A549 (cell line): Measurements from ENCODE around the gene RTN3. TPM values are rescaled to one million over a fixed set of nuclear protein-coding genes. Genes with fewer than 3 reads are reported as not detected.
A peak's percentile ranks its signal among the peaks of the same experiment; 100 is the strongest.

Experiments
- ATAC-seq, 2 experiments: fragments of 200-7000 bp in 1 of 2; fragments of >200 bp in 1 of 2; cut with Nextera tagmentation in 1 of 2; cut with Tn5 transposase in 1 of 2; 3 replicates each; pipeline versions ENCODE4 v1.8.0 to v1.9.1; 2018 to 2020; ENCODE audit warnings: mild to moderate bottlenecking in 1 of 2, moderate library complexity in 1 of 2
- CTCF ChIA-PET: fragments of 300-600 bp; sonication (Branson Sonifier 250); formaldehyde crosslinking; extraction: SDS; loops from one replicate; lab custom pipeline; 2021; ENCODE audit warnings: antibody characterized with exemption, inconsistent platforms; lab: Yijun Ruan, JAX
- POLR2A ChIA-PET: fragments of 350-600 bp; formaldehyde crosslinking; extraction: SDS; loops from one replicate; lab custom pipeline; 2021; ENCODE audit warnings: antibody characterized with exemption, inconsistent platforms; lab: Yijun Ruan, JAX
- DNase-seq, 2 experiments: peaks; one replicate each; pipeline versions ENCODE4 v3.0.0 to v3.0.0-alpha.2; 2011 to 2016; ENCODE audit warnings: low read depth in 1 of 2, low spot score in 1 of 2
- FAIRE-seq: peaks from 2 replicates; lab custom pipeline; 2011; peaks lifted over from hg19 to GRCh38; lab: Jason Lieb, UNC
- H3K27ac ChIP-seq, 2 experiments: fragments of >200 bp; sonication (Bioruptor Twin); formaldehyde crosslinking; 3 replicates each; pipeline ENCODE4 v1.5.1; 2016 to 2017
- H3K4me1 ChIP-seq: fragments of >200 bp; sonication (Bioruptor Twin); formaldehyde crosslinking; 3 replicates; pipeline ENCODE4 v1.6.1; 2016
- H3K4me2 ChIP-seq: fragments of >200 bp; sonication (Bioruptor Twin); formaldehyde crosslinking; 3 replicates; pipeline ENCODE4 v1.6.1; 2016
- H3K4me3 ChIP-seq: fragments of >200 bp; sonication (Bioruptor Twin); formaldehyde crosslinking; 3 replicates; pipeline ENCODE4 v1.5.1; 2016
- H3K9me3 ChIP-seq: fragments of >200 bp; sonication (Bioruptor Twin); formaldehyde crosslinking; 3 replicates; pipeline ENCODE4 v1.6.1; 2016
- BHLHE40 ChIP-seq: IDR thresholded peaks from 2 replicates; pipeline ENCODE4 v1.6.1; 2012; ENCODE audit warnings: low read depth, low read length, inconsistent platforms
- CEBPB ChIP-seq, 2 experiments: fragments of >200 bp in 1 of 2; sonication (Bioruptor Twin) in 1 of 2; formaldehyde crosslinking in 1 of 2; IDR thresholded peaks; 2 replicates each; pipeline ENCODE4 v1.6.1; 2012 to 2016
- CHD4 ChIP-seq: fragments of 200-600 bp; sonication (generic); IDR thresholded peaks from 2 replicates; pipeline ENCODE4 v1.6.1; 2016; ENCODE audit warnings: antibody characterized with exemption, mild to moderate bottlenecking, borderline replicate concordance
- EHF ChIP-seq: fragments of 250-450 bp; sonication (Bioruptor Pico); IDR thresholded peaks from 2 replicates; pipeline ENCODE4 v1.5.0; 2020; ENCODE audit warnings: mild to moderate bottlenecking
- ESRRA ChIP-seq: fragments of 150-350 bp; IDR thresholded peaks from 2 replicates; pipeline ENCODE4 v1.6.1; 2014; ENCODE audit warnings: mild to moderate bottlenecking, low read length, borderline replicate concordance
- FOSB ChIP-seq: fragments of 250-450 bp; sonication (Bioruptor Pico); IDR thresholded peaks from 2 replicates; pipeline ENCODE4 v1.5.0; 2020; ENCODE audit warnings: mild to moderate bottlenecking, moderate library complexity
- FOSL2 ChIP-seq, 2 experiments: fragments of 450-650 bp in 1 of 2; fragments of >200 bp in 1 of 2; sonication (Bioruptor Twin) in 1 of 2; formaldehyde crosslinking; IDR thresholded peaks; 2 replicates each; pipeline versions ENCODE4 v1.5.0 to v1.6.1; 2016 to 2020; ENCODE audit warnings: mild to moderate bottlenecking in 1 of 2, moderate library complexity in 1 of 2
- FOXS1 ChIP-seq: fragments of 250-450 bp; sonication (Bioruptor Pico); IDR thresholded peaks from 2 replicates; pipeline ENCODE4 v1.5.0; 2020; ENCODE audit warnings: mild to moderate bottlenecking, moderate library complexity
- HOXB5 ChIP-seq: fragments of 250-450 bp; sonication (Bioruptor Pico); IDR thresholded peaks from 2 replicates; pipeline ENCODE4 v1.5.0; 2020; ENCODE audit warnings: mild to moderate bottlenecking, moderate library complexity
- JUN ChIP-seq, 2 experiments: fragments of >200 bp; sonication (Bioruptor Twin); formaldehyde crosslinking; IDR thresholded peaks; 2 replicates in 1 of 2; 3 replicates in 1 of 2; pipeline ENCODE4 v1.6.1; 2016 to 2017
- KDM5A ChIP-seq: fragments of 200-600 bp; sonication (generic); IDR thresholded peaks from 2 replicates; pipeline ENCODE4 v1.6.1; 2016; ENCODE audit warnings: antibody characterized with exemption, mild to moderate bottlenecking
- MAZ ChIP-seq: fragments of 150-350 bp; IDR thresholded peaks from 2 replicates; pipeline ENCODE4 v1.6.1; 2014; ENCODE audit warnings: antibody characterized with exemption, low read depth, low read length, borderline replicate concordance
- NPAS2 ChIP-seq: fragments of 250-450 bp; sonication (Bioruptor Pico); IDR thresholded peaks from 2 replicates; pipeline ENCODE4 v1.8.0; 2022; ENCODE audit warnings: mild to moderate bottlenecking, moderate library complexity, borderline replicate concordance
- NR3C1 ChIP-seq: fragments of >200 bp; sonication (Bioruptor Twin); formaldehyde crosslinking; IDR thresholded peaks from 3 replicates; pipeline ENCODE4 v1.6.1; 2017
- PHF8 ChIP-seq: fragments of 200-600 bp; sonication (generic); IDR thresholded peaks from 2 replicates; pipeline ENCODE4 v1.6.1; 2016; ENCODE audit warnings: low read depth, mild to moderate bottlenecking, antibody characterized with exemption, moderate library complexity, borderline replicate concordance
- POLR2A ChIP-seq: IDR thresholded peaks from 2 replicates; pipeline ENCODE4 v1.6.1; 2012; ENCODE audit warnings: mild to moderate bottlenecking, low read length
- RAD21 ChIP-seq, 2 experiments: fragments of >200 bp in 1 of 2; sonication (Bioruptor Twin) in 1 of 2; formaldehyde crosslinking in 1 of 2; IDR thresholded peaks in 1 of 2; conservative IDR thresholded peaks in 1 of 2; 2 replicates in 1 of 2; 3 replicates in 1 of 2; pipeline ENCODE4 v1.6.1; 2012 to 2018; ENCODE audit warnings: inconsistent platforms in 1 of 2
- RFX5 ChIP-seq: fragments of 450-650 bp; IDR thresholded peaks from 2 replicates; pipeline ENCODE4 v1.7.1; 2014; ENCODE audit warnings: antibody characterized with exemption, mild to moderate bottlenecking, moderate library complexity
- SMC3 ChIP-seq: fragments of >200 bp; sonication (Bioruptor Twin); formaldehyde crosslinking; IDR thresholded peaks from 3 replicates; pipeline ENCODE4 v1.6.1; 2018; ENCODE audit warnings: inconsistent platforms
- SREBF2 ChIP-seq: fragments of 450-650 bp; IDR thresholded peaks from 2 replicates; pipeline ENCODE4 v1.6.1; 2014; ENCODE audit warnings: mild to moderate bottlenecking, moderate library complexity
- TFCP2L1 ChIP-seq: fragments of 250-450 bp; sonication (Bioruptor Pico); IDR thresholded peaks from 2 replicates; pipeline ENCODE4 v1.5.0; 2021; ENCODE audit warnings: mild to moderate bottlenecking
- TP53 ChIP-seq: fragments of 250-450 bp; sonication (Bioruptor Pico); IDR thresholded peaks from 2 replicates; pipeline ENCODE4 v1.5.0; 2021; ENCODE audit warnings: mild to moderate bottlenecking, moderate library complexity
- ZSCAN20 ChIP-seq: fragments of 250-450 bp; sonication (Bioruptor Pico); IDR thresholded peaks from 2 replicates; pipeline ENCODE4 v1.8.0; 2022; ENCODE audit warnings: mild to moderate bottlenecking, moderate library complexity
- WGBS: methylation state at CpG from one replicate; pipeline ENCODE4 v1.1.6; 2017; ENCODE audit errors: missing lambda C conversion rate; 5-methylcytosine and 5-hydroxymethylcytosine counted together
- polyA plus RNA-seq, 4 experiments: library from polyadenylated mRNA; depleted of rRNA in 3 of 4; stranded (reverse); fragments of >200 nt; fragmentation: RNase III in 1 of 4; extraction: RNeasy Plus Mini Kit Qiagen cat#74134 plus additional on column Dnase treatment in 1 of 4; gene quantifications; 2 replicates in 3 of 4; 3 replicates in 1 of 4; pipeline ENCODE4 v1.2.3, GENCODE V29; 2011 to 2017
- TF ChIP-seq, protein P1 (sequence below): fragments of >200 bp; sonication (Bioruptor Twin); formaldehyde crosslinking; IDR thresholded peaks from 3 replicates; pipeline ENCODE4 v1.5.1; 2016
- TF ChIP-seq, protein P2 (sequence below): fragments of 450-650 bp; IDR thresholded peaks from 2 replicates; pipeline ENCODE4 v1.6.1; 2014; ENCODE audit warnings: antibody characterized with exemption
- TF ChIP-seq, protein P3 (sequence below): fragments of 250-450 bp; sonication (Bioruptor Pico); IDR thresholded peaks from 2 replicates; pipeline ENCODE4 v1.5.0; 2020; ENCODE audit warnings: low read depth, mild to moderate bottlenecking, moderate library complexity
- TF ChIP-seq, protein P4 (sequence below): IDR thresholded peaks from 2 replicates; pipeline ENCODE4 v1.6.1; 2012; ENCODE audit warnings: low read depth, borderline replicate concordance
- TF ChIP-seq, protein P5 (sequence below): IDR thresholded peaks from 2 replicates; pipeline ENCODE4 v1.6.1; 2012
- TF ChIP-seq, protein P6 (sequence below): fragments of >200 bp; sonication (Bioruptor Twin); formaldehyde crosslinking; IDR thresholded peaks from 2 replicates; pipeline ENCODE4 v1.6.1; 2016

Gene RTN3
- polyA plus RNA-seq, 2 of the 4 experiments (the other 2 are of a cell fraction): 108 to 196 TPM

DNA sequence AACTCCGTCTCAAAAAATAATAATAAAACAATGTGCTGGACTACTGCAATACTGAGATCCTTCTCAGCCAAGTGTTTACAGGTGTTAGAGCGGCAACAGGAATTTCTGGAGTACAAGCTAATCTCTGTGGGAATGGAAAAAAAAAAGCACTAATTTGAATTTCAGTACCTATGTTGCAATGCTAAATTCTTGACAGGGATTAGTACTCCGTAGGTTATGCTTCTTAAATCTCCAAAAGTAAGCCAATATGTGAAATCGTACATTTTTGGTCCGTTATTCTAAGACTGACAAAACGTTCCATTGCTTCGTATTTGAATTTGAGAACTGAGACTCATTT, 11.2 kb upstream of the RTN3 start (continued):
- TF ChIP-seq KDM5A (no peak), NPAS2 (no peak), RFX5 (no peak), FOSL2 (IDR thresholded peaks at IDR 0.05) (no peak), FOSL2 (CRISPR knock-in tag; IDR thresholded peaks at IDR 0.05) (no peak), NR3C1 (no peak)

DNA sequence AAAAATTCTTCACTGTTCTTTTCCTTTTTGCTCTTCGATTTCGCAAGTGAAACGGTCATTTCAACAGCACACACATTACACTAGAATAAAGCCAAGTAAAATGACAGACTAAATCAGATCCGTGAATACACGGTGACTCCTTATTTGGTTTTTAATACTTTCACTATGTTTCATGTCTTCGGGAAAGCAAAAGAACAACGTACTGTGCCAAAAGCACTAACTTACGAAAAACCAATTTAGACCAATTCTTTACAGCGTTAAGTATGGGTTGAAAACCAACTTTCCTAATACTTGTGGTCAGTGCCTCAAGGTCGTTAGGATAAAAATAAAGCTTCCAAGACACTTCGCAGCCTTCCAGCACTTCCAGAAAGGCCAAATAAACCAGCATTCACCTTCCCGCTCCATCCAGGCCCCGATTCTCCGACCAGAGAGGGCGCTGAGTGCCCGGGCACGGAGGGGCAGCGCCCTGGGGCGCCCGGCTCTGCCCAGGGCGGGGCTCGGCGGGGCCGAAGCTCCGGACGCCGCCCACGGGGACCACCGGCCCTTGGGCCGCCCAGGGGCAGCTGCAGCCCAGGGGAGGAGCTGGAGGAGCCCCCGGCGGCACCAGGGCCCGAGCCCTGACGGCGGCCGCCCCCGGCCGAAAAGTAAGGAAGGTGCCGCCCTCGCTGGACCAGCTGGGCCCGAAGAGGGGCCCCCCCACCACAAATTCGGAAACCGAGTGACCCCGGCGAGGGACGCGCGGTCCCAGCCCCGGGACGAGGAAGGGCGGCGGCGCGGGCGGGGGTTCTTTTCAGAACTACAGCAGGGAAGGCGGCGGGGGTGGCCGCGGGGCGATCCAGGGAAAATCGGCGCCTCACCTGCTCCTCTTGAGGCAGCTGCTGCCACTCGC, 10.6 kb upstream of the RTN3 start:
- ChIA-PET POLR2A (interaction anchor here (0.6 to 2.2 kb wide), 5 partner anchors 10 to 97 kb away, joined by 3 to 29 read pairs (median 4); partner anchors contain the start of gene RTN3), CTCF (interaction anchor here (0.6 to 3.9 kb wide), 30 partner anchors 9 to 189 kb away, joined by 3 to 26 read pairs (median 4); partner anchors contain the start of gene RTN3)
- peak overlapping the region; percentile 73 for H3K4me3 ChIP-seq
- H3K27ac ChIP-seq: peak overlapping the region; percentile 96
- 2% methylated on average over 38 of the region's 63 CpGs for WGBS
- H3K4me2 ChIP-seq: peak overlapping the region; percentile 88
- peaks cover 60% of the 10 kb centered on the region for H3K4me1 ChIP-seq
- peak; percentile 72 to 75 for ATAC-seq
- H3K9me3 ChIP-seq: peaks cover 4% of the 10 kb centered on the region; the same call in 2 of the 3 replicates
- FAIRE-seq: no peak
- TF ChIP-seq BHLHE40 (no peak), JUN (IDR thresholded peaks at IDR 0.05) (no peak), TP53 (CRISPR knock-in tag) (peak; percentile 28; the same call in 1 of the 2 replicates), MAZ (no peak), PHF8 (peak; percentile 56; the same call in 1 of the 2 replicates), FOXS1 (CRISPR knock-in tag) (no peak), POLR2A (no peak), HOXB5 (CRISPR knock-in tag) (no peak), SREBF2 (no peak), FOSB (no peak), CHD4 (no peak), TFCP2L1 (CRISPR knock-in tag) (no peak), SMC3 (peak; percentile 53; the same call in 2 of the 3 replicates), RAD21 (conservative IDR thresholded peaks at IDR 0.05 in 1 of 2, IDR thresholded peaks at IDR 0.05 in 1 of 2) (peak; percentile 60 to 71), RFX5 (no peak), ESRRA (no peak), ZSCAN20 (CRISPR knock-in tag) (no peak), EHF (CRISPR knock-in tag) (no peak), FOSL2 (IDR thresholded peaks at IDR 0.05) (no peak), FOSL2 (CRISPR knock-in tag; IDR thresholded peaks at IDR 0.05) (no peak), CEBPB (IDR thresholded peaks at IDR 0.05) (peak in 1 of 2 experiments; percentile 70; a peak in 1 of 4 replicates)
- TF ChIP-seq, protein P1, sequence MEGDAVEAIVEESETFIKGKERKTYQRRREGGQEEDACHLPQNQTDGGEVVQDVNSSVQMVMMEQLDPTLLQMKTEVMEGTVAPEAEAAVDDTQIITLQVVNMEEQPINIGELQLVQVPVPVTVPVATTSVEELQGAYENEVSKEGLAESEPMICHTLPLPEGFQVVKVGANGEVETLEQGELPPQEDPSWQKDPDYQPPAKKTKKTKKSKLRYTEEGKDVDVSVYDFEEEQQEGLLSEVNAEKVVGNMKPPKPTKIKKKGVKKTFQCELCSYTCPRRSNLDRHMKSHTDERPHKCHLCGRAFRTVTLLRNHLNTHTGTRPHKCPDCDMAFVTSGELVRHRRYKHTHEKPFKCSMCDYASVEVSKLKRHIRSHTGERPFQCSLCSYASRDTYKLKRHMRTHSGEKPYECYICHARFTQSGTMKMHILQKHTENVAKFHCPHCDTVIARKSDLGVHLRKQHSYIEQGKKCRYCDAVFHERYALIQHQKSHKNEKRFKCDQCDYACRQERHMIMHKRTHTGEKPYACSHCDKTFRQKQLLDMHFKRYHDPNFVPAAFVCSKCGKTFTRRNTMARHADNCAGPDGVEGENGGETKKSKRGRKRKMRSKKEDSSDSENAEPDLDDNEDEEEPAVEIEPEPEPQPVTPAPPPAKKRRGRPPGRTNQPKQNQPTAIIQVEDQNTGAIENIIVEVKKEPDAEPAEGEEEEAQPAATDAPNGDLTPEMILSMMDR: peak; percentile 66
- TF ChIP-seq, protein P2, sequence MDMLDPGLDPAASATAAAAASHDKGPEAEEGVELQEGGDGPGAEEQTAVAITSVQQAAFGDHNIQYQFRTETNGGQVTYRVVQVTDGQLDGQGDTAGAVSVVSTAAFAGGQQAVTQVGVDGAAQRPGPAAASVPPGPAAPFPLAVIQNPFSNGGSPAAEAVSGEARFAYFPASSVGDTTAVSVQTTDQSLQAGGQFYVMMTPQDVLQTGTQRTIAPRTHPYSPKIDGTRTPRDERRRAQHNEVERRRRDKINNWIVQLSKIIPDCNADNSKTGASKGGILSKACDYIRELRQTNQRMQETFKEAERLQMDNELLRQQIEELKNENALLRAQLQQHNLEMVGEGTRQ: no peak
- TF ChIP-seq, protein P3, sequence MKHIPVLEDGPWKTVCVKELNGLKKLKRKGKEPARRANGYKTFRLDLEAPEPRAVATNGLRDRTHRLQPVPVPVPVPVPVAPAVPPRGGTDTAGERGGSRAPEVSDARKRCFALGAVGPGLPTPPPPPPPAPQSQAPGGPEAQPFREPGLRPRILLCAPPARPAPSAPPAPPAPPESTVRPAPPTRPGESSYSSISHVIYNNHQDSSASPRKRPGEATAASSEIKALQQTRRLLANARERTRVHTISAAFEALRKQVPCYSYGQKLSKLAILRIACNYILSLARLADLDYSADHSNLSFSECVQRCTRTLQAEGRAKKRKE (CRISPR knock-in tag): no peak
- TF ChIP-seq, protein P4, sequence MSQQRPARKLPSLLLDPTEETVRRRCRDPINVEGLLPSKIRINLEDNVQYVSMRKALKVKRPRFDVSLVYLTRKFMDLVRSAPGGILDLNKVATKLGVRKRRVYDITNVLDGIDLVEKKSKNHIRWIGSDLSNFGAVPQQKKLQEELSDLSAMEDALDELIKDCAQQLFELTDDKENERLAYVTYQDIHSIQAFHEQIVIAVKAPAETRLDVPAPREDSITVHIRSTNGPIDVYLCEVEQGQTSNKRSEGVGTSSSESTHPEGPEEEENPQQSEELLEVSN: no peak
- TF ChIP-seq, protein P5, sequence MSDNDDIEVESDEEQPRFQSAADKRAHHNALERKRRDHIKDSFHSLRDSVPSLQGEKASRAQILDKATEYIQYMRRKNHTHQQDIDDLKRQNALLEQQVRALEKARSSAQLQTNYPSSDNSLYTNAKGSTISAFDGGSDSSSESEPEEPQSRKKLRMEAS: peak; percentile 16; the same call in 1 of the 2 replicates
- TF ChIP-seq, protein P6, sequence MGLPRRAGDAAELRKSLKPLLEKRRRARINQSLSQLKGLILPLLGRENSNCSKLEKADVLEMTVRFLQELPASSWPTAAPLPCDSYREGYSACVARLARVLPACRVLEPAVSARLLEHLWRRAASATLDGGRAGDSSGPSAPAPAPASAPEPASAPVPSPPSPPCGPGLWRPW: no peak
- DNase-seq: peak; percentile 62 to 65
